ENCODE measurements around the gene AFDN. TPM values are rescaled to one million over a fixed set of nuclear protein-coding genes. Genes with fewer than 3 reads are reported as not detected.

AFDN gene
- total RNA-seq, 3 donors from 2014 or later: 93.1 to 292 (median 170) TPM

DNA sequence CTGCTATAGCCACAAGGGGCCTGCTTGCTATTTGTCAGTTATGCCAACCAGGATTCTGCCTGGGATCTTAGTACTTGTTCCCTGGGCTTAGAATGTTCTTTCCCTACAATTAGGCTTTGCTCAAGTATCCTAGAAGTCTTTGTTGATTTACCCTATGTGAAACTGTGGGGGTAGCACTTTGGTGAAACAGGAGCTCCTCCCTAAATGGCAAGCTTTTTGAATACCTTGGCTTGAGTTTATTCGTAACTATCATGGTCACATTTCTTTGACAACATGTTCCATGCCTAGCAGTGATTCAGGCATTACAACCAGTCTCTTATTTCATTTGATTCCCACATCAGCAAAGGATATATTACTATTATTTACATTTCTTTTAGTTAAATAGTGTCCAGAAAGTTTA lies 21.2 kb downstream of the AFDN start:
- no peaks in the 10 kb centered on the region for H3K36me3 ChIP-seq
- DNase-seq (ENCODE audit: low spot score in 2 of 2): no peak
- intact Hi-C loops (cut with DNase I; ENCODE audit: low total_unique reads): no loop called here
- TF ChIP-seq POLR2A (IDR thresholded peaks at IDR 0.05) (no peak), POLR2AphosphoS5 (IDR thresholded peaks at IDR 0.05) (no peak)
- TF ChIP-seq, protein P1, sequence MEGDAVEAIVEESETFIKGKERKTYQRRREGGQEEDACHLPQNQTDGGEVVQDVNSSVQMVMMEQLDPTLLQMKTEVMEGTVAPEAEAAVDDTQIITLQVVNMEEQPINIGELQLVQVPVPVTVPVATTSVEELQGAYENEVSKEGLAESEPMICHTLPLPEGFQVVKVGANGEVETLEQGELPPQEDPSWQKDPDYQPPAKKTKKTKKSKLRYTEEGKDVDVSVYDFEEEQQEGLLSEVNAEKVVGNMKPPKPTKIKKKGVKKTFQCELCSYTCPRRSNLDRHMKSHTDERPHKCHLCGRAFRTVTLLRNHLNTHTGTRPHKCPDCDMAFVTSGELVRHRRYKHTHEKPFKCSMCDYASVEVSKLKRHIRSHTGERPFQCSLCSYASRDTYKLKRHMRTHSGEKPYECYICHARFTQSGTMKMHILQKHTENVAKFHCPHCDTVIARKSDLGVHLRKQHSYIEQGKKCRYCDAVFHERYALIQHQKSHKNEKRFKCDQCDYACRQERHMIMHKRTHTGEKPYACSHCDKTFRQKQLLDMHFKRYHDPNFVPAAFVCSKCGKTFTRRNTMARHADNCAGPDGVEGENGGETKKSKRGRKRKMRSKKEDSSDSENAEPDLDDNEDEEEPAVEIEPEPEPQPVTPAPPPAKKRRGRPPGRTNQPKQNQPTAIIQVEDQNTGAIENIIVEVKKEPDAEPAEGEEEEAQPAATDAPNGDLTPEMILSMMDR (IDR thresholded peaks at IDR 0.05): no peak
- H3K9me3 ChIP-seq: no peaks in the 10 kb centered on the region
- no peak overlapping the region for H3K4me3 ChIP-seq
- H3K4me1 ChIP-seq: no peaks in the 10 kb centered on the region
- H3K27me3 ChIP-seq: no peaks in the 10 kb centered on the region
- peak overlapping the region in 1 of 2 donors; percentile 34 for H3K27ac ChIP-seq

DNA sequence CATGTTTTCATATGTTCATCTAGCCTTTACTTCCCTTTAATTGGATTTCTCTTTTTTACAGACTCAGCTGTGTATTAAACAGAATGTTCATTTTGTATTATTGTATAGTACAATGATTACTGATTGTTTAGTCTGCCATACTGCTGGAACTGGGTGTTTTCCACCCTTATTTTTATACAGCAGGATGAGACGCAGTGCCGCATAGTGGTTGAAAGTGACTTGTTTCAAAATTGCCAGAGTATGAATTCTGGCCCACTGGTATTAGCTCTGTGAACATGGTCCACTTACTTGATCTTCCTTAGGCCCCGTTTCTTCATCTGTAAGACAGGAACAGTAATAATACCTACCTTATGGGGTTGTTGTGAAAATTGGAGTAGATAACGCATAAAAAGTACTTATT lies 22.1 kb downstream of the AFDN start:
- Histone ChIP-seq H3K27me3 (no peaks in the 10 kb centered on the region), H3K4me3 (no peak overlapping the region), H3K4me1 (no peaks in the 10 kb centered on the region), H3K36me3 (no peaks in the 10 kb centered on the region), H3K27ac (peak overlapping the region in 1 of 2 donors; percentile 87), H3K9me3 (no peaks in the 10 kb centered on the region)
- intact Hi-C loops (cut with DNase I; ENCODE audit: low total_unique reads): no loop called here
- TF ChIP-seq, protein P1 (IDR thresholded peaks at IDR 0.05): no peak
- TF ChIP-seq POLR2A (IDR thresholded peaks at IDR 0.05): no peak
- TF ChIP-seq POLR2AphosphoS5 (IDR thresholded peaks at IDR 0.05): no peak
- DNase-seq (ENCODE audit: low spot score in 2 of 2): no peak

DNA sequence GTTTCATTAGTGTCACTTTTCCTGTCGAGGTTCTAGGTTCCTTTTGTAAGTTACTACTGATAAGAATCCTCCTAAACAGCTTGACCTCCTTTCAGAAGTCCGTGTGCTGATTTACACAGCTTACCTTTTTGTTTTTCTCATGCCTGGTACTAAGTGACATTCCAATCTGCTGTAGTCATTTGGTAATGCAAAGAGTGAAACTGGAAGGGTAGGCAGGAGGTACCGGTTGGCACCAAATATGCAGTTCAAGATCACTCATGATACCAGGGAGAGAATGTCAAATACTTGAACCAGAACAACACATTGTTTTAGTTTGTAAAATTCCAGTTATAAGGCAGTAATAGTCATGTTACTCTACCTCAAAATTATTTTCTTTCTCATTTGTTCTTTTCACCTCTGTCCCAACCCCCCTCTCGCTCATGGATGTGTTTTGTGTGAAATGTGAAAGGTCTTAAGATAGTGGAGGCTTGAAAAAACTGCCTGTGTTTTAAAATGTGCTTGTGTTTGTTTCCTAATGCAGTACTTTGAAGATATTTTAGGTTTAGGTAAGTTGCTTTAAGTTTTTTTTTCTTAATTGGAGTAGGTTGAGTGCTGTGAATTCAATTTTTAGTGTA lies 23.2 kb downstream of the AFDN start:
- Histone ChIP-seq H3K27ac (peak overlapping the region; percentile 76 to 87), H3K9me3 (no peaks in the 10 kb centered on the region), H3K4me3 (peak overlapping the region in 1 of 3 donors; percentile 36), H3K4me1 (no peaks in the 10 kb centered on the region), H3K27me3 (no peaks in the 10 kb centered on the region), H3K36me3 (no peaks in the 10 kb centered on the region)
- TF ChIP-seq POLR2AphosphoS5 (IDR thresholded peaks at IDR 0.05): peak in 1 of 3 donors; percentile 81
- TF ChIP-seq POLR2A (IDR thresholded peaks at IDR 0.05): no peak
- peak in 1 of 2 donors; percentile 56 for DNase-seq (ENCODE audit: low spot score in 2 of 2)
- intact Hi-C loops (cut with DNase I; ENCODE audit: low total_unique reads): no loop called here

DNA sequence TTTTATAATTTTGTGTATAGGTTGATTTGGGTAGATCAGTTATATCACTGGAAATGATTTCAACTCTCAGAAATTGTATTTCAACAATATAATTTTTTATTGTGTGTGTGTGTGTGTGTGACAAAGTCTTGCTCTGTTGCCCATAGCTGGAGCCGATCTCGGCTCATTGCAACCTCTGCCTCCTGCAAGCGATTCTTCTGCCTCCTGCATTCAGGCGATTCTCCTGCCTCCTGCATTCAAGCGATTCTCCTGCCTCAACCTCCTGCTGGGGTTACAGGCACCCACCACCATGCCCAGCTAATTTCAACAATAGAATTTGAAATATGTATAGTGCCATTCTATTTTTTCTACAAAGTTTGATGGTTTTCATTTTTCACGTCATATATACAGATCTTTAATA lies 24.1 kb downstream of the AFDN start:
- no peak for TF ChIP-seq POLR2AphosphoS5 (IDR thresholded peaks at IDR 0.05)
- no peak for TF ChIP-seq POLR2A (IDR thresholded peaks at IDR 0.05)
- TF ChIP-seq, protein P1 (IDR thresholded peaks at IDR 0.05): no peak
- DNase-seq (ENCODE audit: low spot score in 2 of 2): no peak
- H3K9me3 ChIP-seq: no peaks in the 10 kb centered on the region
- peak overlapping the region; percentile 76 to 87 for H3K27ac ChIP-seq
- H3K27me3 ChIP-seq: no peaks in the 10 kb centered on the region
- peaks cover 0 to 5% of the 10 kb centered on the region in 2 donors for H3K4me1 ChIP-seq
- intact Hi-C loops (cut with DNase I; ENCODE audit: low total_unique reads): no loop called here
- H3K4me3 ChIP-seq: no peak overlapping the region
- no peaks in the 10 kb centered on the region for H3K36me3 ChIP-seq

DNA sequence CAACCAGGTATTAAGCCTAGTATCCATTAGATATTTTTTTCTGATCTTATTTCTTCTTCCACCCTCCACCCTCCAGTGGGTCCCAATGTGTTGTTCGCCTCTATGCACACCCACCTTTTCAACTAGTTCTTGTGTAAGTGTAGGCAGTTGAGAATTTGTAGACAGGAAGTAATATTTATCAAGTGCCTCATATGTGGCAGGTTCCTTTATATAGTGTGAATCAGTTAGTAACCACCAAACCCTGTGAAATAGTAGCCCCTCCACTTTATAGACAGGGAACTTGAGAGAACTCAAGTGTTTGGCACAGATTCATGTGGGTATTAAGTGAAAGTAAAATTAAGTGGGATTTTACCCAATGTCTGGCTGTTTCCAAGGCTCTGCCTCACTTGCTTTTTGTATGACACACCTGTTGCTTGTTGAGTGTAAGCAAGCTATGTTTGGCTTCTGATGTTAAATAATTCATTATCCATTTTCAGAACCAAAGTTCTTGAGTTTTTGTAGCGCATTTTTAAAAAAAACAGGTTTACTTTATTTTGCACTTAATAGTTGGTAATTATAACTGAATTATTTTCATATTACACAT lies 24.8 kb downstream of the AFDN start:
- TF ChIP-seq, protein P1 (IDR thresholded peaks at IDR 0.05): no peak
- TF ChIP-seq POLR2A (IDR thresholded peaks at IDR 0.05) (no peak), POLR2AphosphoS5 (IDR thresholded peaks at IDR 0.05) (no peak)
- no peaks in the 10 kb centered on the region for H3K36me3 ChIP-seq
- no peak overlapping the region for H3K4me3 ChIP-seq
- peak overlapping the region; percentile 13 to 87 for H3K27ac ChIP-seq
- DNase-seq (ENCODE audit: low spot score in 2 of 2): no peak
- intact Hi-C loops (cut with DNase I; ENCODE audit: low total_unique reads): no loop called here
- H3K27me3 ChIP-seq: no peaks in the 10 kb centered on the region
- H3K4me1 ChIP-seq: peaks cover 0 to 5% of the 10 kb centered on the region in 2 donors
- no peaks in the 10 kb centered on the region for H3K9me3 ChIP-seq
